ENCODE data around the gene ANTXR1. TPM values are rescaled to one million over a fixed set of nuclear protein-coding genes. Genes with fewer than 3 reads are reported as not detected.

ANTXR1 gene
- total RNA-seq, 1 donor from 2014 or later, result 81.2 TPM

GRCh38 chr2:69118609-69119008, 105.6 kb downstream of the ANTXR1 start:
- DNase-seq, result no peak
- Histone ChIP-seq H3K27me3 (no peaks in the 10 kb centered on the region), H3K9me3 (no peaks in the 10 kb centered on the region), H3K4me3 (no peak overlapping the region), H3K36me3 (peaks cover under 1% of the 10 kb centered on the region), H3K27ac (no peak overlapping the region), H3K4me1 (no peaks in the 10 kb centered on the region)
- no peak for TF ChIP-seq CTCF (IDR thresholded peaks at IDR 0.05)
- no peak for ATAC-seq
- intact Hi-C loops (cut with DNase I), result no loop called here

GRCh38 chr2:69119104-69119894, 106.3 kb downstream of the ANTXR1 start:
- TF ChIP-seq CTCF (IDR thresholded peaks at IDR 0.05), result no peak
- DNase-seq, result no peak
- Histone ChIP-seq H3K27ac (no peak overlapping the region), H3K4me3 (no peak overlapping the region), H3K36me3 (peaks cover 7% of the 10 kb centered on the region), H3K27me3 (no peaks in the 10 kb centered on the region), H3K4me1 (no peaks in the 10 kb centered on the region), H3K9me3 (no peaks in the 10 kb centered on the region)
- ATAC-seq, result no peak
- intact Hi-C loops (cut with DNase I), result no loop called here

DNA sequence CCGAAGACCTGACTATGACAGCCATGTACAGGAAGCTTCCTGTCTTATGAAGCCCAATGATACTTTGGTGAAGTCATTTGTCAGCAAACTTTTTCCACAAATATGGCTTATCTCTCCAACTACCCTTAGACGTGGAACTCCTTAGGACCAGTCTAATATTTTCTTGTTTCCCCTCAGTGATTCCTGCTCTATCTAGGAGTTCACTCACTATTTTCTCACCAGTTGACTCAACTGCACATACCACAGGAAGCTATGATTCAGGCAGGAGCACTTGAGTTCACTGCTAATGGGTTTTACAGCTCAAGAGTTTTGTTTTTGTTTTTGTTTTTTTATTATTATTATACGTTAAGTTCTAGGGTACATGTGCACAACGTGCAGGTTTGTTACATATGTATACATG, 109.3 kb downstream of the ANTXR1 start:
- no peak overlapping the region for H3K27ac ChIP-seq
- no peak for TF ChIP-seq CTCF (IDR thresholded peaks at IDR 0.05)
- intact Hi-C loops (cut with DNase I), result no loop called here
- no peaks in the 10 kb centered on the region for H3K4me1 ChIP-seq
- no peak overlapping the region for H3K4me3 ChIP-seq
- H3K9me3 ChIP-seq, result no peaks in the 10 kb centered on the region
- no peak for DNase-seq
- no peaks in the 10 kb centered on the region for H3K27me3 ChIP-seq
- peaks cover 16% of the 10 kb centered on the region for H3K36me3 ChIP-seq
- ATAC-seq, result no peak

DNA sequence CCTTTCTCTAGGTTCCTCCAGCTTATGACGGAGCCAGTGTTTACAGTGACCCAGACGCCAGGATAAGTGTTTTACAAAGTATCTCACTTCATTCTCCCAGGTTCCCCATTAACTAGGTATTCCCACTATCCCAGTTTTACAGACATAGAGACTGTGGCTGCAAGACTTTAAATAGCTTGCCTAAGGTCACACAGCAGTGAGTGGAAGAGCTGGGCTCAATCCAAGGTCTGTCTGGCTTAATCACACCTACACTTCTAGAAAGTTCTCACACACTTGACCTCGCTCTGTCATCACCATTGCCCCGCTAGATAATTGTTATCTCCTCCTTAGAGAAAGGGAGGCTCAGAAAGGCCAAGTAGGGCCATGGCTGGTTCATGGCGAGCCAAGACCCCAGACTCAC, 110.2 kb downstream of the ANTXR1 start:
- Histone ChIP-seq H3K36me3 (peaks cover 16% of the 10 kb centered on the region), H3K4me3 (no peak overlapping the region), H3K27me3 (no peaks in the 10 kb centered on the region), H3K9me3 (no peaks in the 10 kb centered on the region), H3K4me1 (no peaks in the 10 kb centered on the region), H3K27ac (no peak overlapping the region)
- intact Hi-C loops (cut with DNase I), result no loop called here
- DNase-seq (no peak), ATAC-seq (no peak)
- no peak for TF ChIP-seq CTCF (IDR thresholded peaks at IDR 0.05)

GRCh38 chr2:69124343-69124742, 111.4 kb downstream of the ANTXR1 start:
- Histone ChIP-seq H3K9me3 (no peaks in the 10 kb centered on the region), H3K27me3 (no peaks in the 10 kb centered on the region), H3K4me3 (no peak overlapping the region), H3K4me1 (no peaks in the 10 kb centered on the region), H3K36me3 (peaks cover 16% of the 10 kb centered on the region), H3K27ac (no peak overlapping the region)
- intact Hi-C loops (cut with DNase I), result no loop called here
- no peak for TF ChIP-seq CTCF (IDR thresholded peaks at IDR 0.05)
- DNase-seq, result no peak
- ATAC-seq, result no peak
